ENCODE measurements around the gene STK35.

The STK35 gene

GRCh38 chr20:2136275-2136674 is 34.6 kb downstream of the STK35 start:
- no peak for DNase-seq

- no peak for DNase-seq
Observed at GRCh38 chr20:2137552-2138201, 36.0 kb downstream of the STK35 start.

- DNase-seq: no peak
Observed at GRCh38 chr20:2138396-2138795, 36.8 kb downstream of the STK35 start.

GRCh38 chr20:2139250-2139649 is 37.6 kb downstream of the STK35 start:
- no peak for DNase-seq

- no peak for DNase-seq
Observed at GRCh38 chr20:2139736-2140135, 38.1 kb downstream of the STK35 start.

- DNase-seq: no peak
Observed at GRCh38 chr20:2140561-2140960, 38.9 kb downstream of the STK35 start.

- no peak for DNase-seq
Observed at GRCh38 chr20:2141600-2142575, 40.3 kb downstream of the STK35 start.

- DNase-seq: no peak
Observed at GRCh38 chr20:2142649-2143048, 41.0 kb downstream of the STK35 start.

GRCh38 chr20:2143594-2143993 is 42.0 kb downstream of the STK35 start:
- no peak for DNase-seq

- DNase-seq: no peak
Observed at GRCh38 chr20:2144850-2145249, 43.2 kb downstream of the STK35 start.

GRCh38 chr20:2145376-2145775 is 43.7 kb downstream of the STK35 start:
- DNase-seq: no peak

- DNase-seq: no peak
Observed at GRCh38 chr20:2146080-2146867, 44.6 kb downstream of the STK35 start.

GRCh38 chr20:2149507-2149906 is 47.9 kb downstream of the STK35 start:
- no peak for DNase-seq

- DNase-seq: no peak
Observed at GRCh38 chr20:2150660-2151059, 49.0 kb downstream of the STK35 start.

- no peak for DNase-seq
Observed at GRCh38 chr20:2151858-2152281, 50.2 kb downstream of the STK35 start.

GRCh38 chr20:2152317-2152716 is 50.7 kb downstream of the STK35 start:
- DNase-seq: no peak

GRCh38 chr20:2153326-2153725 is 51.7 kb downstream of the STK35 start:
- DNase-seq: no peak

GRCh38 chr20:2156224-2156623 is 54.6 kb downstream of the STK35 start:
- DNase-seq: no peak

- no peak for DNase-seq
Observed at GRCh38 chr20:2156666-2157624, 55.3 kb downstream of the STK35 start.

- no peak for DNase-seq
Observed at GRCh38 chr20:2162125-2162822, 60.6 kb downstream of the STK35 start.

GRCh38 chr20:2162823-2163166 is 61.2 kb downstream of the STK35 start:
- peak; percentile 54 for DNase-seq

GRCh38 chr20:2163312-2163711 is 61.7 kb downstream of the STK35 start:
- peak; percentile 6 for DNase-seq

All from activated effector memory CD4-positive, alpha-beta T cell treated with anti-CD3 and anti-CD28 coated beads, Interleukin-2, amount 50 U/mL, for 16 hours (primary cell).